Endothelial cell (in vitro differentiated cells): ENCODE measurements around the gene GPR180. TPM values are rescaled to one million over a fixed set of nuclear protein-coding genes. Genes with fewer than 3 reads are reported as not detected.

Experiments used
- DNase-seq: peaks from one replicate; pipeline ENCODE4 v3.0.0; 2021; ENCODE audit warnings: low spot score
- H3K27ac Mint-ChIP-seq: one replicate; pipeline ENCODE4 v1.8.0; 2021; ENCODE audit warnings: mixed read lengths, inconsistent platforms; ENCODE audit not compliant: unreplicated experiment
- H3K27me3 Mint-ChIP-seq: one replicate; pipeline ENCODE4 v1.8.0; 2021; ENCODE audit warnings: mild to moderate bottlenecking, moderate library complexity, mixed read lengths, inconsistent platforms; ENCODE audit not compliant: unreplicated experiment
- H3K36me3 Mint-ChIP-seq: one replicate; pipeline ENCODE4 v1.8.0; 2021; ENCODE audit warnings: mild to moderate bottlenecking, low read depth, mixed read lengths, inconsistent platforms; ENCODE audit not compliant: unreplicated experiment
- H3K4me1 Mint-ChIP-seq: one replicate; pipeline ENCODE4 v1.8.0; 2021; ENCODE audit warnings: mild to moderate bottlenecking, mixed read lengths, inconsistent platforms; ENCODE audit not compliant: unreplicated experiment
- H3K4me3 Mint-ChIP-seq: one replicate; pipeline ENCODE4 v1.8.0; 2021; ENCODE audit warnings: mild to moderate bottlenecking, mixed read lengths, inconsistent platforms; ENCODE audit not compliant: unreplicated experiment
- H3K9me3 Mint-ChIP-seq: one replicate; pipeline ENCODE4 v1.8.0; 2021; ENCODE audit warnings: mixed read lengths, inconsistent platforms; ENCODE audit not compliant: unreplicated experiment
- total RNA-seq: library from RNA; stranded (reverse); fragmentation: NEBNext Ultra II Directional; extraction: Animal tissue kit (Norgen Biotek cat#: 25700); gene quantifications from one replicate; pipeline ENCODE4 v1.2.1, GENCODE V29; 2021; ENCODE audit not compliant: unreplicated experiment
- TF ChIP-seq, protein P1 (sequence below): fragments of 200-600 bp; sonication (generic); IDR thresholded peaks from one replicate; pipeline ENCODE4 v1.5.0; 2021; ENCODE audit warnings: antibody characterized with exemption; ENCODE audit not compliant: unreplicated experiment

The GPR180 gene
- total RNA-seq, 1 donor from 2014 or later, result 3.6 TPM

DNA sequence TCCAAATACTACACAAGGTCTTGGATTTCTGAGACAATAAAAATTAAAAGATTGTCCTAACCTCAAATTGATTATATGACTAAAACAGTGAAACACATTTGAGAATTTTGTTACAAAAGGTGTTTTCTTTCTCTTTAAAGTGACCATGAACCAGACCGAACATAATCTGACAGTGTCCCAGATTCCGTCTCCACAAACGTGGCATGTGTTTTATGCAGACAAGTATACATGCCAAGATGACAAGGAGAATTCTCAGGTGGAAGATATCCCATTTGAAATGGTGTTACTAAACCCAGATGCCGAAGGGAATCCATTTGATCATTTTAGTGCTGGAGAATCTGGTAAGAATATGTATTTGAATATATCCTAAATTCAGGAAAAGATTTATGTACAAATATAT lies 10.4 kb downstream of the GPR180 start:
- Mint-ChIP-seq H3K4me3 (no peak overlapping the region), H3K4me1 (peaks cover 6% of the 10 kb centered on the region)

DNA sequence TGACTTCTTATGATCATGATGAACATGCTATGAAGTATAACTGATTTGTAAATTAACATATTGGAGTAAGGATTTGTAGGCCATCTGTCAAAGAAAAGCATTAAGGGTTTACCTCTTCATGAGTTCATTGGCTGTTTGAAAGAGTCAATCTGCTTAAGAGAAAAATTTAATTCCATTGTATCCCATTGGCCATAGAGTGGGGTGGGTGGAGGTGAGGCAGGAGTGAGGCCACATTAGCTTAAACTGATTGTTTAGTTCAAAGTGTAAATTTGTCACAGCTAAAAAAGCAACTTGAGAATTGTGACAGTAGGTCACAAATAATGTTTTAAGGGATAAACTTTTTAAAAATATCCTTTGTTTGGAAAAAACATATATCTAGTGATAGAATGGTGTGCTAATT lies 11.4 kb downstream of the GPR180 start:
- Mint-ChIP-seq H3K4me1 (peaks cover 6% of the 10 kb centered on the region), H3K4me3 (no peak overlapping the region), H3K27ac (no peak overlapping the region), H3K36me3 (no peaks in the 10 kb centered on the region), H3K9me3 (no peaks in the 10 kb centered on the region), H3K27me3 (no peaks in the 10 kb centered on the region)
- TF ChIP-seq, protein P1, sequence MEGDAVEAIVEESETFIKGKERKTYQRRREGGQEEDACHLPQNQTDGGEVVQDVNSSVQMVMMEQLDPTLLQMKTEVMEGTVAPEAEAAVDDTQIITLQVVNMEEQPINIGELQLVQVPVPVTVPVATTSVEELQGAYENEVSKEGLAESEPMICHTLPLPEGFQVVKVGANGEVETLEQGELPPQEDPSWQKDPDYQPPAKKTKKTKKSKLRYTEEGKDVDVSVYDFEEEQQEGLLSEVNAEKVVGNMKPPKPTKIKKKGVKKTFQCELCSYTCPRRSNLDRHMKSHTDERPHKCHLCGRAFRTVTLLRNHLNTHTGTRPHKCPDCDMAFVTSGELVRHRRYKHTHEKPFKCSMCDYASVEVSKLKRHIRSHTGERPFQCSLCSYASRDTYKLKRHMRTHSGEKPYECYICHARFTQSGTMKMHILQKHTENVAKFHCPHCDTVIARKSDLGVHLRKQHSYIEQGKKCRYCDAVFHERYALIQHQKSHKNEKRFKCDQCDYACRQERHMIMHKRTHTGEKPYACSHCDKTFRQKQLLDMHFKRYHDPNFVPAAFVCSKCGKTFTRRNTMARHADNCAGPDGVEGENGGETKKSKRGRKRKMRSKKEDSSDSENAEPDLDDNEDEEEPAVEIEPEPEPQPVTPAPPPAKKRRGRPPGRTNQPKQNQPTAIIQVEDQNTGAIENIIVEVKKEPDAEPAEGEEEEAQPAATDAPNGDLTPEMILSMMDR, result no peak
- DNase-seq, result no peak

More for the DNA sequence above, 10.4 kb downstream of the GPR180 start:
- Mint-ChIP-seq H3K27ac (no peak overlapping the region), H3K9me3 (no peaks in the 10 kb centered on the region), H3K36me3 (peaks cover 3% of the 10 kb centered on the region), H3K27me3 (no peaks in the 10 kb centered on the region)
- DNase-seq, result no peak
- TF ChIP-seq, protein P1, result no peak

DNA sequence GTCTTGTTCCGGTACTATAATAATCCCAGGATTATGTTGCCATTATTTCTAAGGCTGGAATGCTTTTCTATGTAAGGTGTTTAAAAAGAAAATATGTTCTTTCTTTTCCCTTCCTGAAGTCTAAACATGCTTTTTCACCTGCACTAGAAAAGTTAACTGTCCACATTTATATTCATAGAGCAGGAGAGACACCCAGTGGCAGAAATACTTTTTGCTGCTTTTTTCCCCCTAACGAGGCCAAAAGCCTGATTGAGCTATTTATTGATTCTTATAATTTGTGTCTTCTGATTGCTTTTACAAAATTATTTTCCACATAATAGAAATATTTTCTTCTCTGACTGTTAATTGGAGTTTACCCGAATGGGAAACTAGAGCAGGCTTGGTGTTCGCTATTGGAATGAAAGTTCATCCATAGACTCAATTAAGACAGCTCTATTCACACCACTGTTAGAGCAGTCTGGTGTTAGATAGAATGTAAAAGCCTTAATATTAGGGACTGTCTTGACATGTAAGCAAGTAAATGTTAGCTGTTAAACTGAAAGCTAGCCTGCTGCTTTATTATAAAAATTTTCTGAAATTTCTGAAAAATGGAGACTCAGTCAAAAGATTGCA lies 15.8 kb downstream of the GPR180 start:
- no peak overlapping the region for H3K4me3 Mint-ChIP-seq
- no peak overlapping the region for H3K27ac Mint-ChIP-seq
- H3K27me3 Mint-ChIP-seq, result no peaks in the 10 kb centered on the region
- no peaks in the 10 kb centered on the region for H3K9me3 Mint-ChIP-seq
- peaks cover 6% of the 10 kb centered on the region for H3K4me1 Mint-ChIP-seq
- no peaks in the 10 kb centered on the region for H3K36me3 Mint-ChIP-seq
- TF ChIP-seq, protein P1, result peak; percentile 18
- peak; percentile 18 for DNase-seq

DNA sequence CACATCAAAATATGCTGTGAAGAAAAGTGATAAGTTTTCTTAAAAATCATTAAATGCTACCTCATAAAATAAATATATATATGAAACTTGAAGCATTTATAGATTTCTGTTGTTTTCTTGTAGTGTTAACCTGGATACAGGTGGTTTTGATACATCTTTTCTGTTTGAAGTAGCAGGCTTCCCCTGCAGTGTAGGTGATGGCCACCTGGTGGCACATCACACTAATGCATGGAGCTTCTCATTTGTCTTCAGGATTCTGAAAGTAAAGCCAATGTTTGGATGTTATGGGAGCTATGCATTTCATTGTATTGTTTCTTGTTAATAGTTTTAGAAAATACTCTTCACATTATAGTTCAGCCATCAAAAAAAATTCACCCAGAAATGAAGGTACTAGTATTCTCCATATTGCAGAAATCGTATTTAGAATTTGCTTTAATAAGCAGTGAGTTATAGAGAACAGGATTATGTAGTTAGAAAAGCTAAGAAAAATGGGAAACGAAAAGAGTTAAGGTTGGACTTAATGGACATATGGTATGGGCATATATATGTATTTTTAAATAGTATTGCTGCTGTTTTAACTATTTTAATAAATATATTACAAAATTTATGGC lies 18.7 kb downstream of the GPR180 start:
- no peak overlapping the region for H3K27ac Mint-ChIP-seq
- H3K9me3 Mint-ChIP-seq, result no peaks in the 10 kb centered on the region
- H3K4me3 Mint-ChIP-seq, result no peak overlapping the region
- peak; percentile 26 for DNase-seq
- H3K27me3 Mint-ChIP-seq, result no peaks in the 10 kb centered on the region
- peaks cover 4% of the 10 kb centered on the region for H3K36me3 Mint-ChIP-seq
- TF ChIP-seq, protein P1, result peak; percentile 79
- H3K4me1 Mint-ChIP-seq, result peaks cover 6% of the 10 kb centered on the region

DNA sequence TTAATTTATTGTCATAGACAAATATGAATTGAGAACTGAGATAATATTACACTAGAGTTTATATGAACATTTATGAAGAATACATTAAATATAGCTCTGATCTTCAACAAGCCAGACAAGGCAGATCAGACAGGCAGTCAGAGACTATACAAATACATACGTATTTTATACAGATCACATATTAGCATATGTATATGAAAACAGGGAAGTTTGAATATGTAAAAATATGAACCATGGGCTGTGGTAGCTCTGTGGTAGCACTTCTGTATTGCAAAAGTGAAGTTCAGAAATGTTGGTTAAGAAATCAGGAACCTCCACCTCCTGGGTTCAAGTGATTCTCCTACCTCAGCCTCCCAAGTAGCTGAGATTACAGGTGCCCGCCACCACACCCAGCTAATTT lies 20.7 kb downstream of the GPR180 start:
- H3K27me3 Mint-ChIP-seq, result no peaks in the 10 kb centered on the region
- no peak overlapping the region for H3K4me3 Mint-ChIP-seq
- H3K9me3 Mint-ChIP-seq, result no peaks in the 10 kb centered on the region
- peaks cover 4% of the 10 kb centered on the region for H3K36me3 Mint-ChIP-seq
- no peaks in the 10 kb centered on the region for H3K4me1 Mint-ChIP-seq
- DNase-seq, result no peak
- TF ChIP-seq, protein P1, result no peak
- H3K27ac Mint-ChIP-seq, result no peak overlapping the region
